RPMI7951 (cell line): Measurements from ENCODE around the gene SCRN1. TPM values are rescaled to one million over a fixed set of nuclear protein-coding genes. Genes with fewer than 3 reads are reported as not detected.

Experiments
- DNase-seq: peaks from one replicate; pipeline ENCODE4 v3.0.0-alpha.2; 2012; ENCODE audit warnings: low read depth
- total RNA-seq: library from RNA; depleted of rRNA; stranded (reverse); fragments of >200 nt; shearing (Covaris generic); gene quantifications from 2 replicates; pipeline ENCODE4 v1.2.3, GENCODE V29; 2014

SCRN1 gene
- total RNA-seq, 1 experiment from 2014 or later = 112 TPM

GRCh38 chr7:30003098-30003497 lies 13.5 kb upstream of the SCRN1 start:
- DNase-seq = no peak

- DNase-seq = no peak
Measured at GRCh38 chr7:30001998-30002397, 12.4 kb upstream of the SCRN1 start.

- no peak for DNase-seq
Measured at GRCh38 chr7:29998489-29998888, 8.9 kb upstream of the SCRN1 start.

GRCh38 chr7:29996321-29996720 lies 6.7 kb upstream of the SCRN1 start:
- DNase-seq = no peak

- DNase-seq = no peak
Measured at GRCh38 chr7:29995652-29996051, 6.1 kb upstream of the SCRN1 start.

- DNase-seq = no peak
Measured at GRCh38 chr7:29993140-29993539, 3.5 kb upstream of the SCRN1 start.

- no peak for DNase-seq
Measured at GRCh38 chr7:29991937-29992336, 2.3 kb upstream of the SCRN1 start.

- no peak for DNase-seq
Measured at GRCh38 chr7:29990931-29991330, 1.3 kb upstream of the SCRN1 start.

- DNase-seq = peak; percentile 95
Measured at GRCh38 chr7:29988424-29989256, 961 bp downstream of the SCRN1 start.

GRCh38 chr7:29987811-29988317 lies 1.7 kb downstream of the SCRN1 start:
- DNase-seq = peak; percentile 93

GRCh38 chr7:29987083-29987482 lies 2.5 kb downstream of the SCRN1 start:
- DNase-seq = peak; percentile 65

- DNase-seq = no peak
Measured at GRCh38 chr7:29980151-29980550, 9.4 kb downstream of the SCRN1 start.

- DNase-seq = no peak
Measured at GRCh38 chr7:29977886-29978651, 11.5 kb downstream of the SCRN1 start.

GRCh38 chr7:29976673-29977415 lies 12.8 kb downstream of the SCRN1 start:
- DNase-seq = no peak

- no peak for DNase-seq
Measured at GRCh38 chr7:29976266-29976665, 13.3 kb downstream of the SCRN1 start.

- no peak for DNase-seq
Measured at GRCh38 chr7:29975561-29975960, 14.0 kb downstream of the SCRN1 start.

GRCh38 chr7:29974286-29974685 lies 15.3 kb downstream of the SCRN1 start:
- DNase-seq = no peak

- no peak for DNase-seq
Measured at GRCh38 chr7:29972315-29972669, 17.3 kb downstream of the SCRN1 start.

GRCh38 chr7:29971566-29972314 lies 17.9 kb downstream of the SCRN1 start:
- DNase-seq = no peak

- peak; percentile 31 for DNase-seq
Measured at GRCh38 chr7:29970158-29970557, 19.4 kb downstream of the SCRN1 start.

GRCh38 chr7:29969738-29970137 lies 19.9 kb downstream of the SCRN1 start:
- no peak for DNase-seq
